H1 (cell line): ENCODE measurements around the gene EEF2K. TPM values are rescaled to one million over a fixed set of nuclear protein-coding genes. Genes with fewer than 3 reads are reported as not detected.

Source experiments
- CTCF ChIA-PET: fragments of 300-600 bp; sonication (Branson Sonifier 250); formaldehyde crosslinking; loops from one replicate; lab custom pipeline; 2021; ENCODE audit not compliant: partially characterized antibody; lab: Charles Lee
- POLR2A ChIA-PET: fragments of 300-600 bp; sonication (Branson Sonifier 250); formaldehyde crosslinking; loops from one replicate; lab custom pipeline; 2021; ENCODE audit warnings: inconsistent platforms; ENCODE audit not compliant: partially characterized antibody; lab: Charles Lee
- DNase-seq, 2 experiments: peaks; one replicate each; pipeline versions ENCODE4 v3.0.0 to v3.0.0-alpha.2; 2010 to 2022; ENCODE audit warnings: low spot score in 2 of 2, low read depth in 1 of 2, mixed read lengths in 1 of 2
- FAIRE-seq: peaks from 2 replicates; lab custom pipeline; 2011; peaks lifted over from hg19 to GRCh38; lab: Jason Lieb, UNC
- H2AFZ ChIP-seq: 2 replicates; pipeline ENCODE4 v1.8.1; 2012; ENCODE audit warnings: low read length, inconsistent platforms
- H2AK5ac ChIP-seq: 2 replicates; pipeline ENCODE4 v1.6.1; 2013; ENCODE audit warnings: low read depth, low read length
- H2BK120ac ChIP-seq: replicated peaks from 2 replicates; pipeline ENCODE3; 2013; ENCODE audit warnings: low read depth, low read length, inconsistent platforms
- H2BK12ac ChIP-seq: 2 replicates; pipeline ENCODE4 v1.6.1; 2013; ENCODE audit warnings: low read depth, low read length
- H2BK15ac ChIP-seq: 2 replicates; pipeline ENCODE4 v1.6.1; 2013; ENCODE audit warnings: low read length
- H2BK20ac ChIP-seq: 2 replicates; pipeline ENCODE4 v1.6.1; 2013; ENCODE audit warnings: low read length
- H2BK5ac ChIP-seq: 2 replicates; pipeline ENCODE4 v1.6.1; 2013; ENCODE audit warnings: low read depth, low read length
- H3K14ac ChIP-seq: 2 replicates; pipeline ENCODE4 v1.6.1; 2013; ENCODE audit warnings: inconsistent platforms; ENCODE audit not compliant: insufficient read length
- H3K18ac ChIP-seq: 2 replicates; pipeline ENCODE4 v1.6.1; 2013; ENCODE audit warnings: low read length; ENCODE audit errors: extremely low read depth
- H3K23ac ChIP-seq: 2 replicates; pipeline ENCODE4 v1.6.1; 2013; ENCODE audit warnings: inconsistent platforms; ENCODE audit not compliant: insufficient read length
- H3K23me2 ChIP-seq: 2 replicates; pipeline ENCODE4 v1.6.1; 2013; ENCODE audit warnings: low read depth, low read length
- H3K27ac ChIP-seq: 2 replicates; pipeline ENCODE4 v1.6.1; 2011; ENCODE audit warnings: low read depth, low read length, inconsistent platforms
- H3K27me3 ChIP-seq, 4 experiments: replicated peaks in 1 of 4; 1 replicate in 1 of 4; 2 replicates in 3 of 4; pipeline versions ENCODE4 v1.6.1 to v1.8.1; 2011 to 2013; ENCODE audit warnings: low read length in 3 of 4, mild to moderate bottlenecking in 3 of 4, inconsistent platforms in 2 of 4, mixed read lengths in 2 of 4, moderate library complexity in 1 of 4; ENCODE audit not compliant: control insufficient read depth in 3 of 4, insufficient read depth in 3 of 4; ENCODE audit errors: extremely low read depth in 1 of 4
- H3K36me3 ChIP-seq, 4 experiments: 2 replicates each; pipeline versions ENCODE4 v1.6.1 to v1.8.1; 2011 to 2013; ENCODE audit warnings: mild to moderate bottlenecking in 4 of 4, low read length in 3 of 4, moderate library complexity in 2 of 4, control low read depth in 1 of 4, inconsistent platforms in 1 of 4; ENCODE audit not compliant: insufficient read depth in 4 of 4, control insufficient read depth in 2 of 4
- H3K4ac ChIP-seq: replicated peaks from 2 replicates; pipeline ENCODE3; 2013; ENCODE audit warnings: low read length, low read depth, mixed read lengths, inconsistent platforms; ENCODE audit not compliant: insufficient read length
- H3K4me1 ChIP-seq, 4 experiments: replicated peaks in 1 of 4; 1 replicate in 1 of 4; 2 replicates in 3 of 4; pipeline versions ENCODE4 v1.6.1 to v1.8.1; 2011 to 2013; ENCODE audit warnings: low read length in 3 of 4, inconsistent platforms in 2 of 4, mixed read lengths in 1 of 4; ENCODE audit not compliant: insufficient read depth in 4 of 4, control insufficient read depth in 3 of 4
- H3K4me2 ChIP-seq, 2 experiments: 2 replicates each; pipeline versions ENCODE4 v1.6.1 to v1.8.1; 2011 to 2013; ENCODE audit warnings: low read depth in 2 of 2, low read length in 2 of 2, control low read depth in 1 of 2, inconsistent platforms in 1 of 2, mild to moderate bottlenecking in 1 of 2; ENCODE audit not compliant: insufficient read depth in 1 of 2
- H3K4me3 ChIP-seq, 4 experiments: fragments of 200-600, 300-600 bp in 1 of 4; sonication (generic), shearing (Covaris generic), sonication (Bioruptor Twin) in 1 of 4; 2 replicates each; pipeline versions ENCODE4 v1.5.1 to v1.8.1; 2011 to 2016; ENCODE audit warnings: low read length in 4 of 4, low read depth in 3 of 4, control low read depth in 2 of 4, inconsistent platforms in 2 of 4, mild to moderate bottlenecking in 2 of 4, mixed read lengths in 1 of 4, moderate library complexity in 1 of 4; ENCODE audit not compliant: insufficient read depth in 2 of 4; ENCODE audit errors: extremely low read depth in 1 of 4
- H3K56ac ChIP-seq: replicated peaks from 2 replicates; pipeline ENCODE3; 2013; ENCODE audit warnings: low read depth, mild to moderate bottlenecking, mixed read lengths, low read length, inconsistent platforms; ENCODE audit not compliant: insufficient read length
- H3K79me1 ChIP-seq: 2 replicates; pipeline ENCODE4 v1.6.1; 2013; ENCODE audit warnings: low read depth, low read length, control low read depth
- H3K79me2 ChIP-seq, 2 experiments: 2 replicates each; pipeline versions ENCODE4 v1.6.1 to v1.8.1; 2012 to 2013; ENCODE audit warnings: low read length in 2 of 2, mild to moderate bottlenecking in 2 of 2, inconsistent platforms in 1 of 2; ENCODE audit not compliant: insufficient read depth in 2 of 2, control insufficient read depth in 1 of 2
- H3K9ac ChIP-seq, 4 experiments: replicated peaks in 1 of 4; 1 replicate in 1 of 4; 2 replicates in 3 of 4; pipeline versions ENCODE4 v1.6.1 to v1.8.1; 2011 to 2013; ENCODE audit warnings: low read depth in 3 of 4, low read length in 3 of 4, control low read depth in 2 of 4, mild to moderate bottlenecking in 2 of 4, moderate library complexity in 2 of 4, inconsistent platforms in 1 of 4; ENCODE audit errors: extremely low read depth in 1 of 4
- H3K9me3 ChIP-seq, 2 experiments: 2 replicates each; pipeline versions ENCODE4 v1.6.1 to v1.8.1; 2012 to 2013; ENCODE audit warnings: mild to moderate bottlenecking in 2 of 2, moderate library complexity in 2 of 2, control low read depth in 1 of 2, inconsistent platforms in 1 of 2, low read depth in 1 of 2, low read length in 1 of 2, mixed read lengths in 1 of 2; ENCODE audit not compliant: insufficient read depth in 2 of 2
- H4K20me1 ChIP-seq, 2 experiments: replicated peaks in 1 of 2; 2 replicates each; pipeline versions ENCODE3 to v1.8.1; 2011 to 2013; ENCODE audit warnings: inconsistent platforms in 2 of 2, low read length in 2 of 2, mild to moderate bottlenecking in 1 of 2; ENCODE audit not compliant: insufficient read depth in 2 of 2, control insufficient read depth in 1 of 2
- H4K5ac ChIP-seq: 2 replicates; pipeline ENCODE4 v1.6.1; 2013; ENCODE audit warnings: low read length, low read depth, mixed read lengths, inconsistent platforms; ENCODE audit not compliant: insufficient read length
- H4K8ac ChIP-seq: 2 replicates; pipeline ENCODE4 v1.8.0; 2013; ENCODE audit warnings: mild to moderate bottlenecking, moderate library complexity, low read length, inconsistent platforms; ENCODE audit not compliant: insufficient read depth; ENCODE audit errors: extremely low read depth
- H4K91ac ChIP-seq: replicated peaks from 2 replicates; pipeline ENCODE3; 2013; ENCODE audit warnings: low read length, mixed read lengths, inconsistent platforms; ENCODE audit not compliant: insufficient read length
- EZH2 ChIP-seq: fragments of 200-600 bp; sonication (generic); IDR thresholded peaks from 2 replicates; pipeline ENCODE4 v1.7.1; 2012; ENCODE audit warnings: low read depth, mild to moderate bottlenecking, moderate library complexity, low read length, inconsistent platforms; ENCODE audit not compliant: severe bottlenecking
- POLR2AphosphoS5 ChIP-seq: IDR thresholded peaks from 2 replicates; pipeline ENCODE4 v1.6.1; 2011; ENCODE audit warnings: low read depth, low read length
- WGBS, 2 experiments: shearing (Covaris generic) in 1 of 2; methylation state at CpG; one replicate each; pipeline versions ENCODE4 v1.1.6 to v1.1.7; 2013 to 2015; ENCODE audit warnings: low lambda C conversion rate in 2 of 2, mixed read lengths in 2 of 2, inconsistent platforms in 1 of 2, low coverage in 1 of 2, missing lambda C conversion rate in 1 of 2; ENCODE audit not compliant: insufficient replicate concordance in 2 of 2, insufficient coverage in 1 of 2, insufficient read length in 1 of 2; ENCODE audit errors: extremely low coverage in 1 of 2, missing lambda C conversion rate in 1 of 2; 5-methylcytosine and 5-hydroxymethylcytosine counted together
- polyA plus RNA-seq, 7 experiments: library from polyadenylated mRNA; depleted of rRNA in 3 of 7; stranded (reverse) in 5 of 7; unstranded in 2 of 7; fragments of >200 nt in 5 of 7; fragments of 200-250 nt in 2 of 7; gene quantifications; 1 replicate in 5 of 7; 2 replicates in 1 of 7; 4 replicates in 1 of 7; pipeline versions ENCODE4 v1.2.1 to v1.2.3, GENCODE V29; 2011 to 2013; ENCODE audit warnings: missing spikeins in 2 of 7, mixed read lengths in 2 of 7
- total RNA-seq: library from RNA; stranded (reverse); fragmentation: NEBNext Ultra II Directional; extraction: Animal tissue kit (Norgen Biotek cat#: 25700); gene quantifications from 2 replicates; pipeline ENCODE4 v1.2.1, GENCODE V29; 2021

Gene EEF2K
- total and polyA plus RNA-seq, 2 of the 8 experiments (the other 6 are each of a cell fraction or from before 2014, with no cell fraction given): 14.9 to 30.2 TPM

GRCh38 chr16:22262460-22262859 lies 56.4 kb downstream of the EEF2K start:
- POLR2A ChIA-PET: interaction anchor here (0.7 to 1.8 kb wide), 2 partner anchors 20 to 59 kb away, joined by 3 to 4 read pairs; no protein-coding TSS in a partner anchor
- WGBS, 2 experiments: 84% methylated on average over 4 of the region's 4 CpGs; no CpG with 5 or more reads in 1 of the 2 experiments
- Histone ChIP-seq H3K79me1 (peaks cover 2% of the 10 kb centered on the region; the same call in 1 of the 2 replicates), H2AFZ (no peak overlapping the region), H3K4me1 (no peaks in the 10 kb centered on the region), H3K27me3 (no peaks in the 10 kb centered on the region), H2BK20ac (no peak overlapping the region), H3K23me2 (no peaks in the 10 kb centered on the region), H3K4me3 (no peak overlapping the region), H3K27ac (no peak overlapping the region), H3K4ac (no peak overlapping the region), H3K9ac (no peak overlapping the region), H4K8ac (no peak overlapping the region), H3K18ac (no peak overlapping the region), H2BK120ac (no peak overlapping the region), H3K79me2 (no peaks in the 10 kb centered on the region), H2AK5ac (no peak overlapping the region), H3K9me3 (no peaks in the 10 kb centered on the region), H3K14ac (no peak overlapping the region), H4K20me1 (no peaks in the 10 kb centered on the region), H3K56ac (no peak overlapping the region), H3K36me3 (peaks cover 3 to 30% (median 17%) of the 10 kb centered on the region in 4 experiments), H4K5ac (no peak overlapping the region), H3K23ac (no peak overlapping the region), H2BK5ac (no peak overlapping the region), H4K91ac (no peak overlapping the region), H3K4me2 (no peak overlapping the region), H2BK15ac (no peak overlapping the region), H2BK12ac (no peak overlapping the region)
- no peak for FAIRE-seq
- CTCF ChIA-PET: interaction anchor here (0.6 to 2.4 kb wide), 2 partner anchors 10 to 24 kb away, joined by 3 to 6 read pairs; no protein-coding TSS in a partner anchor
- DNase-seq: no peak
- TF ChIP-seq POLR2AphosphoS5: no peak
- TF ChIP-seq EZH2: no peak
